ENCODE results near the gene PSENEN. TPM values are rescaled to one million over a fixed set of nuclear protein-coding genes. Genes with fewer than 3 reads are reported as not detected.

PSENEN gene
- total and polyA plus RNA-seq, 2 of the 8 experiments (the other 6 are each of a cell fraction or from before 2014, with no cell fraction given), result 66.7 to 75.3 TPM

DNA sequence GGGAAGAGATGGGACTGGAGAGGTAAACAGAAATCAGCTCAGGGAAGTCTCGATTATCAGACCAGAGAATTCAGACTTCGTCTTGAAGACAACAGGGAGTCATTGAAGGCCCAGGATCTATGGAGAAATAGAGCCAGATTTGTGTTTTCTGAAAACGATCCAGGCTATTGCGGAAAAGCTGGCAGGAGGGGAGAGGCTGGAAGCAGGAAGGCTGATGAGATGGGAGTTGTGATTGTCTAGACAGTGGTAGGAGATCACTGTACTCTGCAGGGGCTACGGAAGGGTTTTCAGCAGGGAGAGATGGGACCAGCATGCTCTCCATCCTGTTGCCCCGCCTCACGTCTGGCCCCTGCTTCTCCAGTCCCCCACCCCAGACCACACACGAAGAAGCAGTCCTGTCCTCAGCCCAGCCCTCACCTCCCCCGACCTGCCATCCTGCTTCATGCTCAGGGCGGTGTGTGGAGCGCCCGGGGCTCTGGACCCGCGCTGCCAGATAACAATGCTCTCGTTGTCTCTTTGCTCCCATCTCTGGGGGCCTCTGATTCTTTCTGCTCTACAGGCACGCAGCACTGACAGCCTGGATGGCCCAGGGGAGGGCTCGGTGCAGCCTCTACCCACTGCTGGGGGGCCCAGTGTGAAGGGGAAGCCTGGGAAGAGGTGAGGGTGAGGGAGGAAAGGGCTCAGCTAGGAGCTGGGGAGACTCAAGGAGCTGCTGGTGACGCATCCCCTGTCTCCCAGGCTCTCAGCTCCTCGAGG is 31.8 kb downstream of the PSENEN start:
- Histone ChIP-seq H2BK20ac (ENCODE audit: low read length) (no peak overlapping the region), H3K9me3 (ENCODE audit: insufficient read depth in 2 of 2, low read depth in 1 of 2, low read length in 1 of 2) (no peaks in the 10 kb centered on the region), H3K4ac (replicated peaks; ENCODE audit: insufficient read length, low read depth, low read length) (no peak overlapping the region), H3K79me2 (ENCODE audit: control insufficient read depth in 1 of 2, insufficient read depth in 2 of 2, low read length in 2 of 2) (no peaks in the 10 kb centered on the region), H3K4me1 (replicated peaks in 1 of 4; ENCODE audit: control insufficient read depth in 3 of 4, insufficient read depth in 4 of 4, low read length in 3 of 4) (peaks cover 0 to 25% (median 20%) of the 10 kb centered on the region in 4 experiments; a peak in 6 of 7 replicates), H4K8ac (ENCODE audit: extremely low read depth, insufficient read depth, low read length) (no peak overlapping the region), H2BK15ac (ENCODE audit: low read length) (no peak overlapping the region; the same call in 1 of the 2 replicates), H2AFZ (ENCODE audit: low read length) (no peak overlapping the region), H3K4me3 (ENCODE audit: extremely low read depth in 1 of 4, insufficient read depth in 2 of 4, low read depth in 3 of 4, low read length in 4 of 4) (peak overlapping the region in 1 of 4 experiments; percentile 3; a peak in 2 of 8 replicates), H2AK5ac (ENCODE audit: low read depth, low read length) (no peak overlapping the region), H2BK12ac (ENCODE audit: low read depth, low read length) (no peak overlapping the region), H3K27me3 (replicated peaks in 1 of 4; ENCODE audit: control insufficient read depth in 3 of 4, extremely low read depth in 1 of 4, insufficient read depth in 3 of 4, low read length in 3 of 4) (peaks cover 0 to 9% (median 7%) of the 10 kb centered on the region in 4 experiments; a peak in 3 of 7 replicates), H4K5ac (ENCODE audit: insufficient read length, low read depth, low read length) (no peak overlapping the region), H3K36me3 (ENCODE audit: control insufficient read depth in 2 of 4, insufficient read depth in 4 of 4, low read length in 3 of 4) (no peaks in the 10 kb centered on the region), H3K23me2 (ENCODE audit: low read depth, low read length) (peaks cover 4% of the 10 kb centered on the region; the same call in 1 of the 2 replicates), H3K18ac (ENCODE audit: extremely low read depth, low read length) (peak overlapping the region; percentile 9; the same call in 1 of the 2 replicates), H4K20me1 (replicated peaks in 1 of 2; ENCODE audit: control insufficient read depth in 1 of 2, insufficient read depth in 2 of 2, low read length in 2 of 2) (peaks cover 0 to 1% of the 10 kb centered on the region in 2 experiments), H2BK5ac (ENCODE audit: low read depth, low read length) (peak overlapping the region; percentile 24; the same call in 1 of the 2 replicates), H3K23ac (ENCODE audit: insufficient read length) (no peak overlapping the region), H3K4me2 (ENCODE audit: insufficient read depth in 1 of 2, low read depth in 2 of 2, low read length in 2 of 2) (peak overlapping the region; percentile 54 to 82), H4K91ac (replicated peaks; ENCODE audit: insufficient read length, low read length) (no peak overlapping the region), H3K14ac (ENCODE audit: insufficient read length) (no peak overlapping the region), H3K79me1 (ENCODE audit: low read depth, low read length) (no peaks in the 10 kb centered on the region; the same call in 1 of the 2 replicates), H2BK120ac (replicated peaks; ENCODE audit: low read depth, low read length) (no peak overlapping the region), H3K9ac (replicated peaks in 1 of 4; ENCODE audit: extremely low read depth in 1 of 4, low read depth in 3 of 4, low read length in 3 of 4) (no peak overlapping the region; a peak in 1 of 7 replicates), H3K56ac (replicated peaks; ENCODE audit: insufficient read length, low read depth, low read length) (no peak overlapping the region), H3K27ac (ENCODE audit: low read depth, low read length) (no peak overlapping the region)
- DNase-seq (ENCODE audit: low read depth in 1 of 2, low spot score in 2 of 2) (no peak), FAIRE-seq (no peak)
- CTCF ChIA-PET (ENCODE audit: partially characterized antibody), result interaction anchor here (0.9 to 1.5 kb wide), 7 partner anchors 9 to 79 kb away, joined by 3 to 4 read pairs (median 3); partner anchors contain the start of gene HSPB6
- WGBS, 2 experiments (ENCODE audit: extremely low coverage in 1 of 2, insufficient coverage in 1 of 2, insufficient read length in 1 of 2, insufficient replicate concordance in 2 of 2, low coverage in 1 of 2, low lambda C conversion rate in 2 of 2, missing lambda C conversion rate in 1 of 2), result 32% methylated on average over 18 of the region's 19 CpGs; no CpG with 5 or more reads in 1 of the 2 experiments
- POLR2A ChIA-PET (ENCODE audit: partially characterized antibody), result interaction anchor here (0.6 to 3.1 kb wide), 12 partner anchors 7 to 108 kb away, joined by 3 to 11 read pairs (median 3); partner anchors contain the start of genes HSPB6, LIN37, PSENEN and U2AF1L4
- no peak for TF ChIP-seq FOSL1 (IDR thresholded peaks at IDR 0.05; ENCODE audit: insufficient read depth, low read depth, low read length)
- no peak for TF ChIP-seq RNF2 (IDR thresholded peaks at IDR 0.05; ENCODE audit: borderline replicate concordance, low read depth, low read length, missing control alignments, poor library complexity, severe bottlenecking)
- no peak for TF ChIP-seq SAP30 (IDR thresholded peaks at IDR 0.05; ENCODE audit: insufficient read depth, insufficient replicate concordance, low read length)
- no peak for TF ChIP-seq SRF (IDR thresholded peaks at IDR 0.05; ENCODE audit: low read depth, low read length)
- TF ChIP-seq SIN3A (conservative IDR thresholded peaks at IDR 0.05 in 1 of 2, IDR thresholded peaks at IDR 0.05 in 1 of 2; ENCODE audit: low read depth in 1 of 2, low read length in 2 of 2), result no peak
- no peak for TF ChIP-seq CHD2 (IDR thresholded peaks at IDR 0.05; ENCODE audit: low read length)
- TF ChIP-seq BACH1 (IDR thresholded peaks at IDR 0.05; ENCODE audit: low read length), result no peak
- TF ChIP-seq SP2 (IDR thresholded peaks at IDR 0.05; ENCODE audit: low read length), result no peak
- TF ChIP-seq SUZ12 (IDR thresholded peaks at IDR 0.05; ENCODE audit: low read length), result no peak
- no peak for TF ChIP-seq CTBP2 (IDR thresholded peaks at IDR 0.05; ENCODE audit: borderline replicate concordance, insufficient read depth, insufficient read length, low read length)
- no peak for TF ChIP-seq CBX5 (IDR thresholded peaks at IDR 0.05; ENCODE audit: low read depth, low read length)

All from H1 (cell line).